Measurements from ENCODE around the gene ZFP57.

The ZFP57 gene

GRCh38 chr6:29663300-29664042 is 17.5 kb downstream of the ZFP57 start:
- TF ChIP-seq ZBTB7A (IDR thresholded peaks at IDR 0.05; ENCODE audit: low read depth) (no peak), MAX (IDR thresholded peaks at IDR 0.05) (no peak), TCF12 (IDR thresholded peaks at IDR 0.05; ENCODE audit: low read depth) (no peak), EGR1 (IDR thresholded peaks at IDR 0.05) (no peak), TEAD4 (IDR thresholded peaks at IDR 0.05) (no peak), TAF1 (IDR thresholded peaks at IDR 0.05; ENCODE audit: low read depth) (no peak), USF1 (IDR thresholded peaks at IDR 0.05) (no peak), CEBPB (IDR thresholded peaks at IDR 0.05) (no peak), RAD21 (IDR thresholded peaks at IDR 0.05; ENCODE audit: low read depth) (no peak), REST (IDR thresholded peaks at IDR 0.05; ENCODE audit: low read depth) (no peak), EP300 (IDR thresholded peaks at IDR 0.05; ENCODE audit: borderline replicate concordance) (no peak), FOXM1 (IDR thresholded peaks at IDR 0.05; ENCODE audit: borderline replicate concordance, low read depth) (no peak), CREB1 (IDR thresholded peaks at IDR 0.05; ENCODE audit: low read depth) (no peak)

- TF ChIP-seq USF1 (IDR thresholded peaks at IDR 0.05) (no peak), REST (IDR thresholded peaks at IDR 0.05; ENCODE audit: low read depth) (no peak), CEBPB (IDR thresholded peaks at IDR 0.05) (no peak), CREB1 (IDR thresholded peaks at IDR 0.05; ENCODE audit: low read depth) (no peak)
Measured at GRCh38 chr6:29661071-29661470, 19.9 kb downstream of the ZFP57 start.

GRCh38 chr6:29656798-29657197 is 24.2 kb downstream of the ZFP57 start, which contains the start of gene MOG:
MOG (plus strand) TSS chr6:29657092; CDS start chr6:29657210, 118 bp downstream.
- TF ChIP-seq TEAD4 (IDR thresholded peaks at IDR 0.05) (no peak), USF1 (IDR thresholded peaks at IDR 0.05) (no peak), TAF1 (IDR thresholded peaks at IDR 0.05; ENCODE audit: low read depth) (no peak), CEBPB (IDR thresholded peaks at IDR 0.05) (no peak), FOXM1 (IDR thresholded peaks at IDR 0.05; ENCODE audit: borderline replicate concordance, low read depth) (no peak), NFIC (IDR thresholded peaks at IDR 0.05) (no peak), YY1 (IDR thresholded peaks at IDR 0.05; ENCODE audit: low read depth) (no peak), REST (IDR thresholded peaks at IDR 0.05; ENCODE audit: low read depth) (no peak), EP300 (IDR thresholded peaks at IDR 0.05; ENCODE audit: borderline replicate concordance) (no peak), ZBTB7A (IDR thresholded peaks at IDR 0.05; ENCODE audit: low read depth) (no peak), TCF12 (IDR thresholded peaks at IDR 0.05; ENCODE audit: low read depth) (no peak), RAD21 (IDR thresholded peaks at IDR 0.05; ENCODE audit: low read depth) (no peak), CREB1 (IDR thresholded peaks at IDR 0.05; ENCODE audit: low read depth) (no peak), MAX (IDR thresholded peaks at IDR 0.05) (no peak), EGR1 (IDR thresholded peaks at IDR 0.05) (no peak)

GRCh38 chr6:29656157-29656556 is 24.8 kb downstream of the ZFP57 start:
- no peak for TF ChIP-seq TEAD4 (IDR thresholded peaks at IDR 0.05)
- no peak for TF ChIP-seq REST (IDR thresholded peaks at IDR 0.05; ENCODE audit: low read depth)
- TF ChIP-seq USF1 (IDR thresholded peaks at IDR 0.05): no peak
- no peak for TF ChIP-seq CREB1 (IDR thresholded peaks at IDR 0.05; ENCODE audit: low read depth)
- TF ChIP-seq EP300 (IDR thresholded peaks at IDR 0.05; ENCODE audit: borderline replicate concordance): no peak
- TF ChIP-seq FOXM1 (IDR thresholded peaks at IDR 0.05; ENCODE audit: borderline replicate concordance, low read depth): no peak
- no peak for TF ChIP-seq TAF1 (IDR thresholded peaks at IDR 0.05; ENCODE audit: low read depth)
- no peak for TF ChIP-seq CEBPB (IDR thresholded peaks at IDR 0.05)
- no peak for TF ChIP-seq NFIC (IDR thresholded peaks at IDR 0.05)
- no peak for TF ChIP-seq YY1 (IDR thresholded peaks at IDR 0.05; ENCODE audit: low read depth)
- no peak for TF ChIP-seq TCF12 (IDR thresholded peaks at IDR 0.05; ENCODE audit: low read depth)
- TF ChIP-seq EGR1 (IDR thresholded peaks at IDR 0.05): no peak
- TF ChIP-seq ZBTB7A (IDR thresholded peaks at IDR 0.05; ENCODE audit: low read depth): no peak
- no peak for TF ChIP-seq MAX (IDR thresholded peaks at IDR 0.05)
- TF ChIP-seq RAD21 (IDR thresholded peaks at IDR 0.05; ENCODE audit: low read depth): no peak

Data from Ishikawa (cell line).